CD4-positive, alpha-beta T cell (primary cell): ENCODE results near the gene IGFBP7. TPM values are rescaled to one million over a fixed set of nuclear protein-coding genes. Genes with fewer than 3 reads are reported as not detected.

Experiments
- ATAC-seq: fragments of 200-7000 bp; cut with Tn5 transposase; one replicate; pipeline ENCODE4 v1.10.0; 2022; ENCODE audit warnings: mild to moderate bottlenecking; ENCODE audit not compliant: poor library complexity
- CTCF ChIA-PET: fragments of 350-600 bp; sonication (Branson Sonifier 250); formaldehyde crosslinking; loops from one replicate; lab custom pipeline; 2021; ENCODE audit warnings: antibody characterized with exemption, inconsistent platforms; lab: Charles Lee
- POLR2A ChIA-PET: fragments of 350-600 bp; sonication (Branson Sonifier 250); formaldehyde crosslinking; loops from one replicate; lab custom pipeline; 2021; ENCODE audit warnings: antibody characterized with exemption, inconsistent platforms; lab: Charles Lee
- DNase-seq, 14 experiments: peaks; one replicate each; pipeline ENCODE4 v3.0.0-alpha.2; 2013 to 2020; ENCODE audit warnings: mixed read lengths in 2 of 14
- H3K27ac ChIP-seq, 2 donors: one replicate each; pipeline versions ENCODE4 v1.5.1 to v1.7.0; 2013; ENCODE audit warnings: low read length in 2 of 2, low read depth in 1 of 2, mild to moderate bottlenecking in 1 of 2
- H3K27me3 ChIP-seq, 2 experiments: 1 replicate in 1 of 2; 2 replicates in 1 of 2; pipeline versions ENCODE4 v1.6.1 to v1.7.0; 2013; ENCODE audit warnings: low read length in 2 of 2, control low read depth in 1 of 2, mild to moderate bottlenecking in 1 of 2, moderate library complexity in 1 of 2; ENCODE audit not compliant: insufficient read depth in 2 of 2, control insufficient read depth in 1 of 2
- H3K36me3 ChIP-seq: one replicate; pipeline ENCODE4 v1.6.1; 2013; ENCODE audit warnings: low read length, control low read depth; ENCODE audit not compliant: insufficient read depth
- H3K4me1 ChIP-seq: one replicate; pipeline ENCODE4 v1.6.1; 2013; ENCODE audit warnings: low read length, control low read depth; ENCODE audit not compliant: insufficient read depth
- H3K4me3 ChIP-seq: one replicate; pipeline ENCODE4 v1.5.1; 2013; ENCODE audit warnings: mild to moderate bottlenecking, low read length, moderate library complexity
- H3K9me3 ChIP-seq, 2 experiments: 1 replicate in 1 of 2; 2 replicates in 1 of 2; pipeline versions ENCODE4 v1.6.1 to v1.7.0; 2013; ENCODE audit warnings: low read length in 2 of 2, mild to moderate bottlenecking in 2 of 2, control low read depth in 1 of 2, moderate library complexity in 1 of 2; ENCODE audit not compliant: control insufficient read depth in 1 of 2, insufficient read depth in 1 of 2
- H3K27ac Mint-ChIP-seq: one replicate; pipeline ENCODE4 v1.8.0; 2020; ENCODE audit warnings: mixed read lengths
- H3K27me3 Mint-ChIP-seq: one replicate; pipeline ENCODE4 v1.8.0; 2021; ENCODE audit warnings: mixed read lengths
- H3K36me3 Mint-ChIP-seq: one replicate; pipeline ENCODE4 v1.8.0; 2021; ENCODE audit warnings: low read depth, mixed read lengths
- H3K4me1 Mint-ChIP-seq: one replicate; pipeline ENCODE4 v1.8.0; 2021; ENCODE audit warnings: low read depth, mixed read lengths
- H3K4me3 Mint-ChIP-seq: one replicate; pipeline ENCODE4 v1.8.0; 2020; ENCODE audit warnings: mild to moderate bottlenecking, mixed read lengths
- H3K9me3 Mint-ChIP-seq: one replicate; pipeline ENCODE4 v1.8.0; 2020; ENCODE audit warnings: mixed read lengths
- intact Hi-C, 2 experiments: fragments of 100-400 bp; cut with DNase I in 1 of 2; cut with micrococcal nuclease in 1 of 2; formaldehyde crosslinking; loops; one replicate each; pipeline versions ENCODE4 v1.15.1 to v1.9.0; 2023 to 2025; cut with DNase I, micrococcal nuclease
- total RNA-seq, 174 experiments: library from RNA in 2 of 174; stranded (reverse) in 2 of 174; gene quantifications; one replicate each; pipeline ENCODE4 v1.2.3 and lab custom pipeline; 2021 to 2026
- TF ChIP-seq, protein P1 (sequence below): fragments of 200-600 bp; IDR thresholded peaks from one replicate; pipeline ENCODE4 v1.8.0; 2022; ENCODE audit warnings: antibody characterized with exemption, mild to moderate bottlenecking

The IGFBP7 gene
- total RNA-seq, 2 experiments from 2014 or later, result 0.45 TPM; not detected in 1

DNA sequence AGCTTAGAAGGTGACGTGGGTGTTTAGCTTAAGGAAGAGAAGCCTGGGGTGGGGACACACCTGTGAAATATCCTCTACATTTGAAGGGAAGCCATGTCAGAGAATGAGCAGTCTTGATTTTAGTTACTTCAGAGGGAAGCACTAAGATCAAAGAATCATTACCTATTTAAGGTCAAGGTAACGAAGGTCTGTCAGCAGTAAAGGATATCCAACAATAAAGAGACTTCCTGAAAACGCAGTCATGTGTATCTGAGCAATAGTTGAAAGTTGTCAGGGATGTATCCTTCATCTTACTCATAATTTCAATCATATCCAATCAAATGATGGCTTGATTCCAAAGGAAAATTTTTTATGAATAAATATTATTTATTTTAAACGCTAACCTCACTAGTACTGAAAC lies 33.5 kb downstream of the IGFBP7 start:
- Histone ChIP-seq H3K27ac (no peak overlapping the region), H3K36me3 (no peaks in the 10 kb centered on the region), H3K4me1 (no peaks in the 10 kb centered on the region), H3K27me3 (no peaks in the 10 kb centered on the region), H3K4me3 (no peak overlapping the region), H3K9me3 (no peaks in the 10 kb centered on the region)
- Mint-ChIP-seq H3K36me3 (no peaks in the 10 kb centered on the region), H3K27ac (no peak overlapping the region), H3K27me3 (peaks cover 22% of the 10 kb centered on the region), H3K4me1 (no peaks in the 10 kb centered on the region), H3K9me3 (no peaks in the 10 kb centered on the region), H3K4me3 (no peak overlapping the region)
- DNase-seq (no peak), ATAC-seq (no peak)
- intact Hi-C loops, result no loop called here
- TF ChIP-seq, protein P1, sequence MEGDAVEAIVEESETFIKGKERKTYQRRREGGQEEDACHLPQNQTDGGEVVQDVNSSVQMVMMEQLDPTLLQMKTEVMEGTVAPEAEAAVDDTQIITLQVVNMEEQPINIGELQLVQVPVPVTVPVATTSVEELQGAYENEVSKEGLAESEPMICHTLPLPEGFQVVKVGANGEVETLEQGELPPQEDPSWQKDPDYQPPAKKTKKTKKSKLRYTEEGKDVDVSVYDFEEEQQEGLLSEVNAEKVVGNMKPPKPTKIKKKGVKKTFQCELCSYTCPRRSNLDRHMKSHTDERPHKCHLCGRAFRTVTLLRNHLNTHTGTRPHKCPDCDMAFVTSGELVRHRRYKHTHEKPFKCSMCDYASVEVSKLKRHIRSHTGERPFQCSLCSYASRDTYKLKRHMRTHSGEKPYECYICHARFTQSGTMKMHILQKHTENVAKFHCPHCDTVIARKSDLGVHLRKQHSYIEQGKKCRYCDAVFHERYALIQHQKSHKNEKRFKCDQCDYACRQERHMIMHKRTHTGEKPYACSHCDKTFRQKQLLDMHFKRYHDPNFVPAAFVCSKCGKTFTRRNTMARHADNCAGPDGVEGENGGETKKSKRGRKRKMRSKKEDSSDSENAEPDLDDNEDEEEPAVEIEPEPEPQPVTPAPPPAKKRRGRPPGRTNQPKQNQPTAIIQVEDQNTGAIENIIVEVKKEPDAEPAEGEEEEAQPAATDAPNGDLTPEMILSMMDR, result no peak
- ChIA-PET POLR2A (no interaction called here), CTCF (no interaction called here)

DNA sequence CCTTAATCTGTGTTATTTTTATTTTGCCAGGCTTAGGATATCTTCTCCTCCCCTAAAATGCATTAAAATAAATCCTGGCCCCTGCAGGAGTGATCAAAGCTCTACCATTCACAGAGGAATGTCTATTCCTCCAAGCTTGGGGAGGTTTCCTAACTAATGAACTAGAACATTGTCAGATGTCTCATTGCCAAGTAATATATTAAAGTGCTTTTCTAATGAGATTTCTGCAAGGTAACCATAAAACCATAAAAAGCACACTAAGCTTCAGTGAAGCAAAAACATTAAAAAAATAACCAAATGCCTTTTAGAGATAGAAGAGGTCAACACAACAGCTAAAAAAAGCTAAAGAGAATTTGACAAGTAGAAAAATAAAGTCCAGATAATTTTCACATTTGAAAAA lies 34.8 kb downstream of the IGFBP7 start:
- Mint-ChIP-seq H3K4me3 (no peak overlapping the region), H3K4me1 (no peaks in the 10 kb centered on the region), H3K27me3 (peaks cover 22% of the 10 kb centered on the region), H3K36me3 (no peaks in the 10 kb centered on the region), H3K9me3 (no peaks in the 10 kb centered on the region), H3K27ac (no peak overlapping the region)
- Histone ChIP-seq H3K27ac (no peak overlapping the region), H3K27me3 (no peaks in the 10 kb centered on the region), H3K36me3 (no peaks in the 10 kb centered on the region), H3K9me3 (no peaks in the 10 kb centered on the region), H3K4me1 (no peaks in the 10 kb centered on the region), H3K4me3 (no peak overlapping the region)
- ATAC-seq (no peak), DNase-seq (no peak)
- ChIA-PET CTCF (interaction anchor here (1.0 kb wide), 1 partner anchor 10 kb away, joined by 7 read pairs; no protein-coding TSS in a partner anchor), POLR2A (no interaction called here)
- intact Hi-C loops, result no loop called here
- TF ChIP-seq, protein P1, result no peak

DNA sequence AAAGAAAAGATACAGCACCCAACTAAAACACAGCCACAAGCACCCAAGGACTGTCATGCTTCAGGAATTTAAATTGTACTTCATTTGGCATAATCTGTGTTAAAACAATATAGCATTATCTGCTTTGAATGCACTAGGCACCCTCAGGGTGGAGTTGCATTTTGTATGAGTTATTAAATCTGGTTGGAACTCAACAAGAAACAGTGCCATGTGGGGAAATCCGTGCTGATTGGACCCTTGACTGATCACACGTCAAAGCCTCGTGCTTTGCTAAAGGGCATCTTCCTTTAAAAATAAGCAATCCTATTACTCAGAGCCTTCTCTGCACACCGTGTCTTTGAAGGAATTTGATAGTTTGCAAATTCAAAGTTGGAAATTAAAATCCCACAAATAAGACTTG lies 35.4 kb downstream of the IGFBP7 start:
- Histone ChIP-seq H3K27ac (no peak overlapping the region), H3K9me3 (no peaks in the 10 kb centered on the region), H3K4me3 (no peak overlapping the region), H3K36me3 (no peaks in the 10 kb centered on the region), H3K4me1 (no peaks in the 10 kb centered on the region), H3K27me3 (no peaks in the 10 kb centered on the region)
- ATAC-seq (no peak), DNase-seq (no peak)
- intact Hi-C loops, result no loop called here
- Mint-ChIP-seq H3K4me3 (no peak overlapping the region), H3K27ac (no peak overlapping the region), H3K36me3 (no peaks in the 10 kb centered on the region), H3K27me3 (peaks cover 22% of the 10 kb centered on the region), H3K9me3 (no peaks in the 10 kb centered on the region), H3K4me1 (no peaks in the 10 kb centered on the region)
- ChIA-PET CTCF (no interaction called here), POLR2A (interaction anchor here (0.7 kb wide), 1 partner anchor 9 kb away, joined by 3 read pairs; no protein-coding TSS in a partner anchor)
- TF ChIP-seq, protein P1, result no peak
